Measurements from ENCODE around the gene OR2B6.

The OR2B6 gene

DNA sequence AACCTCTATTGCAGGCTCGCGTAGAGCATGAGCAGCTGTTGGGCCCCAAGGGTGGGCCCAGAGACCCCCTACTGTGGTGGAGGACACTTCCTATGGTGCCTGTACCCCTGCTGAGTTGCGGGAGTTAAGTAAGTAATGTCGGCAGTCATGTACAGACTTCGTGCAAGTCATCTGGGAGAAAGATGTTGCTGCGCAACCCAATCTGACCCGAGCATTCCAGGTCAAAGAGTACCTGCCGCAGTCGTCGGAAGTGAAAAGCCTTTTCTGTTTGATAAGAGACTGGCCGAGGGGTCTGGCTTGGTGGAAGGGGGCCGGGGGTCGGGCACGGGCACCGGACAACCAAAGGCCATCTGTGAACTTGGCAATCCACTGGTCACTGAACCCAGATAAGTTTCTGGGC, 44.3 kb downstream of the OR2B6 start:
- DNase-seq: no peak

- no peak for DNase-seq
These were observed 44.7 kb downstream of the OR2B6 start for GRCh38 chr6:28001751-28002150.

GRCh38 chr6:28002161-28002560, 45.1 kb downstream of the OR2B6 start:
- no peak for DNase-seq

GRCh38 chr6:28003059-28003458, 46.0 kb downstream of the OR2B6 start:
- no peak for DNase-seq

- DNase-seq: no peak
These were observed 46.6 kb downstream of the OR2B6 start for GRCh38 chr6:28003661-28004060.

DNA sequence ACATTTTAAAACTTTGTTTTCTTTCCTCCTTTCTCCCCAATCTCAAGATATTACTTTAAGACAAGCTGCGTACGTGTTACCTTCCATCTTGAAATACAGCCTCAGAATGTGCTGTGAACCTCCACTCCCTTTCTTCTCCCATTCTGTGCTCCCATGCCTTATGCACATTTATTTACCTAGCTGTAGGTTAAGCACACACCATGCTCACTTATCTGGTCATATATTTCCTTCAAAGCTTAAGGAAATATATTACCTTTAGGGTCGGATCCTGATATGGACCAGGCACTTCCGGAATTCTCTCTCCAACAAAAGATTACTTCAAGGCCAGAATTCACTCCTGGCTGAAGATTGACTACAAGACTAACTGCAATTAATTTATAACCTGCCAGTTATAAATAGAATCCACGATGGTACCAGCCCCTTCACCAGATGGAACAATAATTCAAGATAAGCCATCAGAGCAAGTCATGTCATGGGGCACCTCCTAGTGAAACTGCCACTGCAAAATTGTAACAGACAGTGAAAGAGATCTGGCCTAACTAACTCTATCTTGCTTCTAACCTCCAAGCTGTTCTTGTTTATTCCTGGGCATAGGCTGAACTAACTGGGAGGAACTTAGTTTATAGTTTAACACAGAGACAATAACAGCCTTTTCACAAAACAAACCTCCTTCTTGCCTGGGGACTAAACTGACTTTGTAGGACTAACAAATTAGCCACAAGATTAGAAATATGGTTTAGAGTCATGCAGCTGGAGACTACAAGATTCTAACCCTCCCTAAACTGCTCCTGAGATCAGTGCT, 47.5 kb downstream of the OR2B6 start:
- no peak for DNase-seq

DNA sequence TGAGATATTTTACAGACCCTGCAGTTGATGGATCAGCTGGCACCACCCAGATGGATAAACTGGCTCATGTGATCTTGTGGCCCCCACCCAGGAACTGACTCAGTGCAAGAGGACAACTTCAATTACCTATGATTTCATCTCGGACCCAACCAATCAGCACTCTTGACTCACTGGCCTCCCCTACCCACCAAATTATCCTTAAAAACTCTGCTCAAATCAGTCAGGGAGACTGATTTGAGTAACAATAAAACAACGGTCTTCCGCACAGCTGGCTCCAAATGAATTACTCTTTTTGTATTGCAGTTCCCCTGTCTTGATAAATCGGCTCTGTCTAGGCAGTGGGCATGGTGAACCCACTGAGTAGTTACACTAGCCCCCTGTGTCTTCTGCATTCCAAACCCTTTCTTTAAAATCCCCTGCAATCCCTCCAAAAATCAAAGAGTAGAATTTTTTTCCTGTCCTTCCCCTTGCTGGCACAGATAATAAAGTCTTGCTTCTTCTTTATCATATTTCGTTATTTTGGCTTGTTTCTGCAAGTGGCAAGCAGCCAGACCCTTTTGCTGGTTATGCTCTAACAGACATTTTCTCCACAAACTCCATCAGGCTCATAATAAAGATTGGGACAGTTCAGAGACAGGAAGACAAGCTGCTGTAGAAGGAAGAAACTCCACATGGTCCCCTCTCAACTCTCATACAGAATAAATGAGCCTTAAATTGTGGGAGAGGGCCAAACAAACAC, 48.3 kb downstream of the OR2B6 start:
- no peak for DNase-seq

DNA sequence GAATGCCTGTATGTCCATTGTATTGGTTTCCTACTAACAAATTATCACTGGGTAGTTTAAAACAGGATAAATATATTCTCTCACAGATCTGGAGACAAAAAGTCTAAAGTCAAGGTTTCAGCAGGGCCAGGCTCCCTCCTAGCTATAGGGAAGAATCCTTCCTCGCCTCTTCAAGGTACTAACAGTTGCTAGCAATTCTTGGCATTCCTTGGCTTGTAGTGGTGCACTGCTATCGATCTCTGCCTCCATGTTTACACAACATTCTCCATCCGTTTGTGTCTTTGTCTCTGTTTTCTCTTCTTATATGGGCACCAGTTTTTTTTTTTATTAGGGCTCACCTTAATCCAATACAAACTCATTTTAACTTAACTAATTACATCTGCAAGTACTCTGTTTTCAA, 48.9 kb downstream of the OR2B6 start:
- no peak for DNase-seq

Data from activated CD4-positive, CD25-positive, alpha-beta regulatory T cell treated with anti-CD3 and anti-CD28 coated beads, Interleukin-2, amount 50 U/mL, for 72 hours (primary cell).